ENCODE results near the gene KMT2C. TPM values are rescaled to one million over a fixed set of nuclear protein-coding genes. Genes with fewer than 3 reads are reported as not detected.

Gene KMT2C
- total and polyA plus RNA-seq, 2 of the 8 experiments (the other 6 are each of a cell fraction or from before 2014, with no cell fraction given) = 9.1 to 40.8 TPM

DNA sequence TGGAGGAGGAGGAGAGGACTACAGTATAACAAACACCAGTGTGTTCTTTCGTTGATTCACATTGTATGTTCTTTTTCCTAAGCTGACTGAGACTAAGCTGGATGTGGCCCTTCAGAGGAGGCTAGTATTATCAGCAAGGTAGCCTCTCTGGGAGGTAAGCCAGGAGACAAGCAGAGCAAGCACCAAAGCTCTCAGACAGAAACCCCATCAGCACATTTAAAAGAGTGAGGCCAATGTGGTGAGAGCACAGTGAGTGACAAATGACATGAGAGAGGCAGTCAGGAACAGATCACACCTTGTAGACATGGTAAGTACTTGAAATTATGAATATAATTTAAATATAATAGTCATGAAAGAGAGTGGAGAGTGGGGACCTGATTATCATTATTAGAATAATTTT lies 107.6 kb downstream of the KMT2C start:
- Histone ChIP-seq H3K36me3 (ENCODE audit: control insufficient read depth in 2 of 4, insufficient read depth in 4 of 4, low read length in 3 of 4) (peaks cover 0 to 15% (median 4%) of the 10 kb centered on the region in 4 experiments; a peak in 3 of 8 replicates), H4K5ac (ENCODE audit: insufficient read length, low read depth, low read length) (no peak overlapping the region), H2AK5ac (ENCODE audit: low read depth, low read length) (no peak overlapping the region), H2BK5ac (ENCODE audit: low read depth, low read length) (no peak overlapping the region), H2AFZ (ENCODE audit: low read length) (no peak overlapping the region), H3K27ac (ENCODE audit: low read depth, low read length) (no peak overlapping the region), H4K20me1 (replicated peaks in 1 of 2; ENCODE audit: control insufficient read depth in 1 of 2, insufficient read depth in 2 of 2, low read length in 2 of 2) (peaks cover 0 to 1% of the 10 kb centered on the region in 2 experiments), H4K8ac (ENCODE audit: extremely low read depth, insufficient read depth, low read length) (no peak overlapping the region), H3K9me3 (ENCODE audit: insufficient read depth in 2 of 2, low read depth in 1 of 2, low read length in 1 of 2) (no peaks in the 10 kb centered on the region), H4K91ac (replicated peaks; ENCODE audit: insufficient read length, low read length) (no peak overlapping the region), H2BK15ac (ENCODE audit: low read length) (no peak overlapping the region), H3K79me2 (ENCODE audit: control insufficient read depth in 1 of 2, insufficient read depth in 2 of 2, low read length in 2 of 2) (peaks cover 0 to 5% of the 10 kb centered on the region in 2 experiments; a peak in 1 of 4 replicates), H3K4ac (replicated peaks; ENCODE audit: insufficient read length, low read depth, low read length) (no peak overlapping the region), H3K4me3 (ENCODE audit: extremely low read depth in 1 of 4, insufficient read depth in 2 of 4, low read depth in 3 of 4, low read length in 4 of 4) (no peak overlapping the region), H3K18ac (ENCODE audit: extremely low read depth, low read length) (no peak overlapping the region), H2BK20ac (ENCODE audit: low read length) (no peak overlapping the region), H3K4me1 (replicated peaks in 1 of 4; ENCODE audit: control insufficient read depth in 3 of 4, insufficient read depth in 4 of 4, low read length in 3 of 4) (no peaks in the 10 kb centered on the region), H2BK12ac (ENCODE audit: low read depth, low read length) (no peak overlapping the region), H3K4me2 (ENCODE audit: insufficient read depth in 1 of 2, low read depth in 2 of 2, low read length in 2 of 2) (no peak overlapping the region), H3K23me2 (ENCODE audit: low read depth, low read length) (no peaks in the 10 kb centered on the region; the same call in 1 of the 2 replicates), H3K56ac (replicated peaks; ENCODE audit: insufficient read length, low read depth, low read length) (no peak overlapping the region), H3K14ac (ENCODE audit: insufficient read length) (no peak overlapping the region), H3K23ac (ENCODE audit: insufficient read length) (no peak overlapping the region), H2BK120ac (replicated peaks; ENCODE audit: low read depth, low read length) (no peak overlapping the region), H3K9ac (replicated peaks in 1 of 4; ENCODE audit: extremely low read depth in 1 of 4, low read depth in 3 of 4, low read length in 3 of 4) (no peak overlapping the region), H3K27me3 (replicated peaks in 1 of 4; ENCODE audit: control insufficient read depth in 3 of 4, extremely low read depth in 1 of 4, insufficient read depth in 3 of 4, low read length in 3 of 4) (no peaks in the 10 kb centered on the region), H3K79me1 (ENCODE audit: low read depth, low read length) (no peaks in the 10 kb centered on the region; the same call in 1 of the 2 replicates)
- POLR2A ChIA-PET (ENCODE audit: partially characterized antibody) = no interaction called here
- CTCF ChIA-PET (ENCODE audit: partially characterized antibody) = interaction anchor here (0.6 to 1.3 kb wide), 2 partner anchors 218 to 379 kb away, joined by 3 to 4 read pairs; no protein-coding TSS in a partner anchor
- no peak for DNase-seq (ENCODE audit: low read depth in 1 of 2, low spot score in 2 of 2)
- 91% methylated on average over 1 of the region's 1 CpG; no CpG with 5 or more reads in 1 of the 2 experiments for WGBS, 2 experiments (ENCODE audit: extremely low coverage in 1 of 2, insufficient coverage in 1 of 2, insufficient read length in 1 of 2, insufficient replicate concordance in 2 of 2, low coverage in 1 of 2, low lambda C conversion rate in 2 of 2, missing lambda C conversion rate in 1 of 2)
- no peak for FAIRE-seq
- TF ChIP-seq POLR2A (IDR thresholded peaks at IDR 0.05; ENCODE audit: control extremely low read depth in 1 of 2, low read depth in 2 of 2, low read length in 2 of 2) (no peak), SIX5 (IDR thresholded peaks at IDR 0.05; ENCODE audit: low read depth, low read length) (no peak)

Measured in H1 (cell line).